H1 (cell line): ENCODE results near the gene PSMD5. TPM values are rescaled to one million over a fixed set of nuclear protein-coding genes. Genes with fewer than 3 reads are reported as not detected.

Source experiments
- CTCF ChIA-PET: fragments of 300-600 bp; sonication (Branson Sonifier 250); formaldehyde crosslinking; loops from one replicate; lab custom pipeline; 2021; ENCODE audit not compliant: partially characterized antibody; lab: Charles Lee
- POLR2A ChIA-PET: fragments of 300-600 bp; sonication (Branson Sonifier 250); formaldehyde crosslinking; loops from one replicate; lab custom pipeline; 2021; ENCODE audit warnings: inconsistent platforms; ENCODE audit not compliant: partially characterized antibody; lab: Charles Lee
- DNase-seq, 2 experiments: peaks; one replicate each; pipeline versions ENCODE4 v3.0.0 to v3.0.0-alpha.2; 2010 to 2022; ENCODE audit warnings: low spot score in 2 of 2, low read depth in 1 of 2, mixed read lengths in 1 of 2
- FAIRE-seq: peaks from 2 replicates; lab custom pipeline; 2011; peaks lifted over from hg19 to GRCh38; lab: Jason Lieb, UNC
- H2AFZ ChIP-seq: 2 replicates; pipeline ENCODE4 v1.8.1; 2012; ENCODE audit warnings: low read length, inconsistent platforms
- H2AK5ac ChIP-seq: 2 replicates; pipeline ENCODE4 v1.6.1; 2013; ENCODE audit warnings: low read depth, low read length
- H2BK120ac ChIP-seq: replicated peaks from 2 replicates; pipeline ENCODE3; 2013; ENCODE audit warnings: low read depth, low read length, inconsistent platforms
- H2BK12ac ChIP-seq: 2 replicates; pipeline ENCODE4 v1.6.1; 2013; ENCODE audit warnings: low read depth, low read length
- H2BK15ac ChIP-seq: 2 replicates; pipeline ENCODE4 v1.6.1; 2013; ENCODE audit warnings: low read length
- H2BK20ac ChIP-seq: 2 replicates; pipeline ENCODE4 v1.6.1; 2013; ENCODE audit warnings: low read length
- H2BK5ac ChIP-seq: 2 replicates; pipeline ENCODE4 v1.6.1; 2013; ENCODE audit warnings: low read depth, low read length
- H3K14ac ChIP-seq: 2 replicates; pipeline ENCODE4 v1.6.1; 2013; ENCODE audit warnings: inconsistent platforms; ENCODE audit not compliant: insufficient read length
- H3K18ac ChIP-seq: 2 replicates; pipeline ENCODE4 v1.6.1; 2013; ENCODE audit warnings: low read length; ENCODE audit errors: extremely low read depth
- H3K23ac ChIP-seq: 2 replicates; pipeline ENCODE4 v1.6.1; 2013; ENCODE audit warnings: inconsistent platforms; ENCODE audit not compliant: insufficient read length
- H3K23me2 ChIP-seq: 2 replicates; pipeline ENCODE4 v1.6.1; 2013; ENCODE audit warnings: low read depth, low read length
- H3K27ac ChIP-seq: 2 replicates; pipeline ENCODE4 v1.6.1; 2011; ENCODE audit warnings: low read depth, low read length, inconsistent platforms
- H3K27me3 ChIP-seq, 4 experiments: replicated peaks in 1 of 4; 1 replicate in 1 of 4; 2 replicates in 3 of 4; pipeline versions ENCODE4 v1.6.1 to v1.8.1; 2011 to 2013; ENCODE audit warnings: low read length in 3 of 4, mild to moderate bottlenecking in 3 of 4, inconsistent platforms in 2 of 4, mixed read lengths in 2 of 4, moderate library complexity in 1 of 4; ENCODE audit not compliant: control insufficient read depth in 3 of 4, insufficient read depth in 3 of 4; ENCODE audit errors: extremely low read depth in 1 of 4
- H3K36me3 ChIP-seq, 4 experiments: 2 replicates each; pipeline versions ENCODE4 v1.6.1 to v1.8.1; 2011 to 2013; ENCODE audit warnings: mild to moderate bottlenecking in 4 of 4, low read length in 3 of 4, moderate library complexity in 2 of 4, control low read depth in 1 of 4, inconsistent platforms in 1 of 4; ENCODE audit not compliant: insufficient read depth in 4 of 4, control insufficient read depth in 2 of 4
- H3K4ac ChIP-seq: replicated peaks from 2 replicates; pipeline ENCODE3; 2013; ENCODE audit warnings: low read length, low read depth, mixed read lengths, inconsistent platforms; ENCODE audit not compliant: insufficient read length
- H3K4me1 ChIP-seq, 4 experiments: replicated peaks in 1 of 4; 1 replicate in 1 of 4; 2 replicates in 3 of 4; pipeline versions ENCODE4 v1.6.1 to v1.8.1; 2011 to 2013; ENCODE audit warnings: low read length in 3 of 4, inconsistent platforms in 2 of 4, mixed read lengths in 1 of 4; ENCODE audit not compliant: insufficient read depth in 4 of 4, control insufficient read depth in 3 of 4
- H3K4me2 ChIP-seq, 2 experiments: 2 replicates each; pipeline versions ENCODE4 v1.6.1 to v1.8.1; 2011 to 2013; ENCODE audit warnings: low read depth in 2 of 2, low read length in 2 of 2, control low read depth in 1 of 2, inconsistent platforms in 1 of 2, mild to moderate bottlenecking in 1 of 2; ENCODE audit not compliant: insufficient read depth in 1 of 2
- H3K4me3 ChIP-seq, 4 experiments: fragments of 200-600, 300-600 bp in 1 of 4; sonication (generic), shearing (Covaris generic), sonication (Bioruptor Twin) in 1 of 4; 2 replicates each; pipeline versions ENCODE4 v1.5.1 to v1.8.1; 2011 to 2016; ENCODE audit warnings: low read length in 4 of 4, low read depth in 3 of 4, control low read depth in 2 of 4, inconsistent platforms in 2 of 4, mild to moderate bottlenecking in 2 of 4, mixed read lengths in 1 of 4, moderate library complexity in 1 of 4; ENCODE audit not compliant: insufficient read depth in 2 of 4; ENCODE audit errors: extremely low read depth in 1 of 4
- H3K56ac ChIP-seq: replicated peaks from 2 replicates; pipeline ENCODE3; 2013; ENCODE audit warnings: low read depth, mild to moderate bottlenecking, mixed read lengths, low read length, inconsistent platforms; ENCODE audit not compliant: insufficient read length
- H3K79me1 ChIP-seq: 2 replicates; pipeline ENCODE4 v1.6.1; 2013; ENCODE audit warnings: low read depth, low read length, control low read depth
- H3K79me2 ChIP-seq, 2 experiments: 2 replicates each; pipeline versions ENCODE4 v1.6.1 to v1.8.1; 2012 to 2013; ENCODE audit warnings: low read length in 2 of 2, mild to moderate bottlenecking in 2 of 2, inconsistent platforms in 1 of 2; ENCODE audit not compliant: insufficient read depth in 2 of 2, control insufficient read depth in 1 of 2
- H3K9ac ChIP-seq, 4 experiments: replicated peaks in 1 of 4; 1 replicate in 1 of 4; 2 replicates in 3 of 4; pipeline versions ENCODE4 v1.6.1 to v1.8.1; 2011 to 2013; ENCODE audit warnings: low read depth in 3 of 4, low read length in 3 of 4, control low read depth in 2 of 4, mild to moderate bottlenecking in 2 of 4, moderate library complexity in 2 of 4, inconsistent platforms in 1 of 4; ENCODE audit errors: extremely low read depth in 1 of 4
- H3K9me3 ChIP-seq, 2 experiments: 2 replicates each; pipeline versions ENCODE4 v1.6.1 to v1.8.1; 2012 to 2013; ENCODE audit warnings: mild to moderate bottlenecking in 2 of 2, moderate library complexity in 2 of 2, control low read depth in 1 of 2, inconsistent platforms in 1 of 2, low read depth in 1 of 2, low read length in 1 of 2, mixed read lengths in 1 of 2; ENCODE audit not compliant: insufficient read depth in 2 of 2
- H4K20me1 ChIP-seq, 2 experiments: replicated peaks in 1 of 2; 2 replicates each; pipeline versions ENCODE3 to v1.8.1; 2011 to 2013; ENCODE audit warnings: inconsistent platforms in 2 of 2, low read length in 2 of 2, mild to moderate bottlenecking in 1 of 2; ENCODE audit not compliant: insufficient read depth in 2 of 2, control insufficient read depth in 1 of 2
- H4K5ac ChIP-seq: 2 replicates; pipeline ENCODE4 v1.6.1; 2013; ENCODE audit warnings: low read length, low read depth, mixed read lengths, inconsistent platforms; ENCODE audit not compliant: insufficient read length
- H4K8ac ChIP-seq: 2 replicates; pipeline ENCODE4 v1.8.0; 2013; ENCODE audit warnings: mild to moderate bottlenecking, moderate library complexity, low read length, inconsistent platforms; ENCODE audit not compliant: insufficient read depth; ENCODE audit errors: extremely low read depth
- H4K91ac ChIP-seq: replicated peaks from 2 replicates; pipeline ENCODE3; 2013; ENCODE audit warnings: low read length, mixed read lengths, inconsistent platforms; ENCODE audit not compliant: insufficient read length
- KDM1A ChIP-seq: fragments of 200-600, 300-600 bp; sonication (generic); IDR thresholded peaks from 2 replicates; pipeline ENCODE4 v1.7.1; 2016; ENCODE audit warnings: mild to moderate bottlenecking, low read length, borderline replicate concordance
- KDM4A ChIP-seq: IDR thresholded peaks from one replicate; pipeline ENCODE4 v1.7.1; 2012; ENCODE audit warnings: low read depth, mild to moderate bottlenecking, moderate library complexity, low read length, inconsistent platforms; ENCODE audit not compliant: severe bottlenecking
- MAFK ChIP-seq: IDR thresholded peaks from 2 replicates; pipeline ENCODE4 v1.6.1; 2012; ENCODE audit warnings: low read depth, mild to moderate bottlenecking, improper control_type of control experiment, low read length
- SAP30 ChIP-seq: fragments of 300-600 bp; sonication (generic); IDR thresholded peaks from 2 replicates; pipeline ENCODE4 v1.7.1; 2012; ENCODE audit warnings: low read length, moderate library complexity, mild to moderate bottlenecking, inconsistent platforms; ENCODE audit not compliant: insufficient read depth, insufficient replicate concordance
- SIRT6 ChIP-seq: IDR thresholded peaks from one replicate; pipeline ENCODE4 v1.7.1; 2012; ENCODE audit warnings: low read length, inconsistent platforms
- SP2 ChIP-seq: IDR thresholded peaks from 2 replicates; pipeline ENCODE4 v1.6.1; 2012; ENCODE audit warnings: mild to moderate bottlenecking, low read length, inconsistent platforms
- TAF7 ChIP-seq: optimal IDR thresholded peaks from 2 replicates; pipeline ENCODE3; 2011; ENCODE audit warnings: low read depth, mild to moderate bottlenecking, inconsistent platforms, low read length, moderate library complexity, borderline replicate concordance
- ZNF274 ChIP-seq: IDR thresholded peaks from 2 replicates; pipeline ENCODE4 v1.7.0; 2012; ENCODE audit warnings: low read length, borderline replicate concordance; ENCODE audit errors: extremely low read depth
- WGBS, 2 experiments: shearing (Covaris generic) in 1 of 2; methylation state at CpG; one replicate each; pipeline versions ENCODE4 v1.1.6 to v1.1.7; 2013 to 2015; ENCODE audit warnings: low lambda C conversion rate in 2 of 2, mixed read lengths in 2 of 2, inconsistent platforms in 1 of 2, low coverage in 1 of 2, missing lambda C conversion rate in 1 of 2; ENCODE audit not compliant: insufficient replicate concordance in 2 of 2, insufficient coverage in 1 of 2, insufficient read length in 1 of 2; ENCODE audit errors: extremely low coverage in 1 of 2, missing lambda C conversion rate in 1 of 2; 5-methylcytosine and 5-hydroxymethylcytosine counted together
- polyA plus RNA-seq, 7 experiments: library from polyadenylated mRNA; depleted of rRNA in 3 of 7; stranded (reverse) in 5 of 7; unstranded in 2 of 7; fragments of >200 nt in 5 of 7; fragments of 200-250 nt in 2 of 7; gene quantifications; 1 replicate in 5 of 7; 2 replicates in 1 of 7; 4 replicates in 1 of 7; pipeline versions ENCODE4 v1.2.1 to v1.2.3, GENCODE V29; 2011 to 2013; ENCODE audit warnings: missing spikeins in 2 of 7, mixed read lengths in 2 of 7
- total RNA-seq: library from RNA; stranded (reverse); fragmentation: NEBNext Ultra II Directional; extraction: Animal tissue kit (Norgen Biotek cat#: 25700); gene quantifications from 2 replicates; pipeline ENCODE4 v1.2.1, GENCODE V29; 2021
- TF ChIP-seq, protein P1 (sequence below): IDR thresholded peaks from 2 replicates; pipeline ENCODE4 v1.6.1; 2011; ENCODE audit warnings: low read length, improper control_type of control experiment

PSMD5 gene
- total and polyA plus RNA-seq, 2 of the 8 experiments (the other 6 are each of a cell fraction or from before 2014, with no cell fraction given): 19.2 to 30.5 TPM

DNA sequence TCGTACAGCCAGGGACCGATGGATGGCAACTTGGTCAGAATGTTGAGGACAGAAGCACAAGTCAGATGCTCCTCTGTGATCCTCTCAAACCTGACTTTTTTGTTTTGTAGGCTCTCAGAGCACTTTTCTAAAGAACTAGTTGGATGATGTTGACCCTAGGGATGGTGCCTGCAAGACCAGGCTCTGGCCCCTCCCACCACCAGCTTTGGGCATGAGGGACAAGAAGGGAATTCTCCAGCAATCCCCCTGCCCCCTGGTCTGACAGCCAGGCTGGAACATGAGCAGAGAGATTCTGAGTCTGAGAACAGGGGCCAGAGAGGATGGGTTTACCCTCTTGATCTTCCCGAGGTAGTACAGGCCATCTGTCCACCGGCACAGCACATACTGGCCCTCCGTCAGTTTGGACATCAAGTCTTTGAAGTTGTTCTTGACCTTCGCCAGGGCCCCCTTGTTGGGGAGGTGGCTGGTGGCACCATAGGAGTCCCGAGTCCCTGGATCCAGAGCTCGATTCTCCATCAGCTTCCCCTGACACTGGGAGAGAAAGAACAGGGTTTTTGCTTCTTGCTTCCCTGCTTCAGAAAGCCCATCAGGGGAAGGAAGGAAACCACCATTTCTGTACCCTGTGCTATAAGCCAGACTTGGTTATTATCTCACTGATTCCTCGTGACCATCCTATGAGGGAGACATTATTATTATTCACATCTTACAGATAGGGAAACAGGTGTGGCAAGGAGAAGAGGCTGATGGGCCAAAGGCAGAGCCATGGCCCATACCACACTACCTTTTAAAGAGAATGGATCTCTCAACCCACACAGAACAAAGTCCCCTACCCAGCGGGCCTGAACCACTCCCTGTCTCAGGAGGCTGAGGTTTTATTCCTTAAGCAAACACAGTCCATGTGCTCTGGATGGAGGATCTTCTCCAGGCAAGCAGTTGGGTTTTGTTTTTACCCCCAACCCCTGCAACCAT lies 31.8 kb upstream of the PSMD5 start:
- Histone ChIP-seq H2AFZ (no peak overlapping the region), H3K23me2 (peaks cover 10% of the 10 kb centered on the region), H2BK120ac (peak overlapping the region; percentile 88), H3K4me1 (peaks cover 23 to 52% (median 35%) of the 10 kb centered on the region in 4 experiments), H3K56ac (no peak overlapping the region), H4K91ac (peak overlapping the region; percentile 96), H3K9ac (no peak overlapping the region; a peak in 1 of 7 replicates), H3K18ac (peak overlapping the region; percentile 62), H3K23ac (no peak overlapping the region), H3K4me3 (no peak overlapping the region), H2BK5ac (peak overlapping the region; percentile 83; the same call in 1 of the 2 replicates), H2AK5ac (peak overlapping the region; percentile 40; the same call in 1 of the 2 replicates), H3K4ac (peak overlapping the region; percentile 69), H4K8ac (no peak overlapping the region), H3K4me2 (peak overlapping the region in 1 of 2 experiments; percentile 53; a peak in 1 of 4 replicates), H2BK12ac (peak overlapping the region; percentile 93), H3K14ac (no peak overlapping the region), H4K20me1 (no peaks in the 10 kb centered on the region), H2BK20ac (peak overlapping the region; percentile 24; the same call in 1 of the 2 replicates), H3K9me3 (no peaks in the 10 kb centered on the region), H3K79me1 (no peaks in the 10 kb centered on the region), H3K36me3 (peaks cover 0 to 3% (median 0%) of the 10 kb centered on the region in 4 experiments; a peak in 1 of 8 replicates), H3K27ac (peak overlapping the region; percentile 69; the same call in 1 of the 2 replicates), H3K27me3 (peaks cover 0 to 4% (median 1%) of the 10 kb centered on the region in 4 experiments; a peak in 3 of 7 replicates), H3K79me2 (no peaks in the 10 kb centered on the region), H2BK15ac (peak overlapping the region; percentile 93), H4K5ac (peak overlapping the region; percentile 39)
- CTCF ChIA-PET: interaction anchor here (1.0 to 1.9 kb wide), 4 partner anchors 9 to 47 kb away, joined by 3 to 11 read pairs (median 4); no protein-coding TSS in a partner anchor
- no peak for FAIRE-seq
- DNase-seq: no peak
- WGBS, 2 experiments: 96% methylated on average over 10 of the region's 10 CpGs; no CpG with 5 or more reads in 1 of the 2 experiments
- POLR2A ChIA-PET: interaction anchor here (1.0 to 2.7 kb wide), 7 partner anchors 9 to 81 kb away, joined by 3 to 12 read pairs (median 4); partner anchors contain the start of gene FBXW2
- no peak for TF ChIP-seq SAP30
- no peak for TF ChIP-seq KDM4A
- no peak for TF ChIP-seq SP2
- TF ChIP-seq SIRT6: no peak
- TF ChIP-seq ZNF274: no peak
- TF ChIP-seq MAFK: no peak
- TF ChIP-seq KDM1A: no peak
- no peak for TF ChIP-seq TAF7
- TF ChIP-seq, protein P1, sequence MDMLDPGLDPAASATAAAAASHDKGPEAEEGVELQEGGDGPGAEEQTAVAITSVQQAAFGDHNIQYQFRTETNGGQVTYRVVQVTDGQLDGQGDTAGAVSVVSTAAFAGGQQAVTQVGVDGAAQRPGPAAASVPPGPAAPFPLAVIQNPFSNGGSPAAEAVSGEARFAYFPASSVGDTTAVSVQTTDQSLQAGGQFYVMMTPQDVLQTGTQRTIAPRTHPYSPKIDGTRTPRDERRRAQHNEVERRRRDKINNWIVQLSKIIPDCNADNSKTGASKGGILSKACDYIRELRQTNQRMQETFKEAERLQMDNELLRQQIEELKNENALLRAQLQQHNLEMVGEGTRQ: no peak
